ENCODE data around the gene GP1BA.

DNA sequence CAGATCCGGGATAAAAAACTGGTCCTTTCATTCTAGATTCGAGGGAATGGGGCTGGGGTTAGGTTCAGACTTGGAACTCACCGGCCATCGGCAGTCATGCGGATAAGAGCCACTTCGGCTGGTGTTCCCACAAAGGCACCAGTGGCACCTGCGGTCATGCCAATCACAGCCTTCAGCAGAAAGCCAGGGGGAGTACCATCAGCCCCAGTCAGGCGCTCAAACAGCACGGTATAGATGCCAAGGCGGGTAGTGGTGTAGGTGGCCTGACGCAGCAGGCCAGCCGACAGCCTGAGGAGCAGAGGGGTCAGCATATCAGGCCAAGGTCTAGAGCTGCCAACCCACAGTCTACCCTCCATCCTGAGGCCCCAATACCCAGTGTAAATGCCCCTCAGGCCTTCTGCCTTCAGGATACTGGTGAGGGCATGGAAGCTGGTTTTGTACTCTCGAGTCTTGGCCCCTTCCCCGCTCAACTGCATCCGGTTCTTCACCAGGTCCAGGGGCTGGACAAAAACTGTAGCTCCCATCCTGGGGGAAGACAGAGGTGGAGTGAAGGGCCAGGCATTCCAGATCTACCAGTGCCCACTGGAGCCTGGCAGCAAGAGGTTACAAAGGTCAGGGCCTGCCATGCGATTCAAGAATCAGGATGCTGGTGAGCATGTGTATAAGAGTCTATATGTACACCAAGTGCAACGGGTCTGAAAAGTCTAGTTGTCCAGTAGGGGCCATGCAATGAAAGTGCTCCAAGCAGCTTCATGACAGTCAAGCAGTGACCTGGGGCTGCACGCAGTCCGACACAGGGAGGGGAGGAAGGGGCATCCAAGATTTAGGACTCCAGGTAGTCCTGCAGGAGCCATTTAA, 6.8 kb downstream of the GP1BA start:
- TF ChIP-seq, protein P1, sequence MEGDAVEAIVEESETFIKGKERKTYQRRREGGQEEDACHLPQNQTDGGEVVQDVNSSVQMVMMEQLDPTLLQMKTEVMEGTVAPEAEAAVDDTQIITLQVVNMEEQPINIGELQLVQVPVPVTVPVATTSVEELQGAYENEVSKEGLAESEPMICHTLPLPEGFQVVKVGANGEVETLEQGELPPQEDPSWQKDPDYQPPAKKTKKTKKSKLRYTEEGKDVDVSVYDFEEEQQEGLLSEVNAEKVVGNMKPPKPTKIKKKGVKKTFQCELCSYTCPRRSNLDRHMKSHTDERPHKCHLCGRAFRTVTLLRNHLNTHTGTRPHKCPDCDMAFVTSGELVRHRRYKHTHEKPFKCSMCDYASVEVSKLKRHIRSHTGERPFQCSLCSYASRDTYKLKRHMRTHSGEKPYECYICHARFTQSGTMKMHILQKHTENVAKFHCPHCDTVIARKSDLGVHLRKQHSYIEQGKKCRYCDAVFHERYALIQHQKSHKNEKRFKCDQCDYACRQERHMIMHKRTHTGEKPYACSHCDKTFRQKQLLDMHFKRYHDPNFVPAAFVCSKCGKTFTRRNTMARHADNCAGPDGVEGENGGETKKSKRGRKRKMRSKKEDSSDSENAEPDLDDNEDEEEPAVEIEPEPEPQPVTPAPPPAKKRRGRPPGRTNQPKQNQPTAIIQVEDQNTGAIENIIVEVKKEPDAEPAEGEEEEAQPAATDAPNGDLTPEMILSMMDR (IDR thresholded peaks at IDR 0.05; ENCODE audit: poor library complexity) = no peak
- no peak for TF ChIP-seq EZH2phosphoT487 (IDR thresholded peaks at IDR 0.05; ENCODE audit: low read depth, severe bottlenecking, unreplicated experiment)

Data from hepatocyte (in vitro differentiated cells).